HL-60/S4 (cell line): ENCODE measurements around the gene TRIM65.
"Not testable (repeated sequence)": the region's sequence is repeated elsewhere in the genome, so short reads cannot be mapped to it uniquely, and the experiment has no call there.

Experiments used
- in situ Hi-C: fragments of 300-500 bp; cut with MboI; formaldehyde crosslinking; loops from 2 replicates; pipeline ENCODE4 v1.14.3; 2022; ENCODE audit warnings: low sequenced_read_pairs

TRIM65 gene

GRCh38 chr17:75855310-75856061, 41.3 kb downstream of the TRIM65 start, which contains the start of gene WBP2:
Gene WBP2 (minus strand): TSS chr17:75855335. CDS start chr17:75855297, 38 bp downstream.
- in situ Hi-C loops: no loop called here

GRCh38 chr17:75854881-75855309, 41.9 kb downstream of the TRIM65 start:
- in situ Hi-C loops: no loop called here

- in situ Hi-C loops: no loop called here
These were observed 42.5 kb downstream of the TRIM65 start for GRCh38 chr17:75854101-75854748.

- in situ Hi-C loops: no loop called here
These were observed 43.3 kb downstream of the TRIM65 start for GRCh38 chr17:75853433-75853832.

- in situ Hi-C loops: not testable (repeated sequence)
These were observed 45.1 kb downstream of the TRIM65 start for GRCh38 chr17:75851693-75851991.

GRCh38 chr17:75850928-75851692, 45.6 kb downstream of the TRIM65 start:
- in situ Hi-C loops: no loop called here

GRCh38 chr17:75849724-75850123, 47.0 kb downstream of the TRIM65 start:
- in situ Hi-C loops: no loop called here

GRCh38 chr17:75849279-75849646, 47.5 kb downstream of the TRIM65 start:
- in situ Hi-C loops: no loop called here

- in situ Hi-C loops: no loop called here
These were observed 48.0 kb downstream of the TRIM65 start for GRCh38 chr17:75848523-75849278.

- in situ Hi-C loops: no loop called here
These were observed 48.9 kb downstream of the TRIM65 start for GRCh38 chr17:75847614-75848522.

GRCh38 chr17:75846692-75847613, 49.8 kb downstream of the TRIM65 start:
- in situ Hi-C loops: no loop called here

- in situ Hi-C loops: no loop called here
These were observed 50.6 kb downstream of the TRIM65 start for GRCh38 chr17:75845933-75846691.

GRCh38 chr17:75845058-75845711, 51.6 kb downstream of the TRIM65 start:
- in situ Hi-C loops: no loop called here

GRCh38 chr17:75844530-75845057, 52.2 kb downstream of the TRIM65 start:
- in situ Hi-C loops: no loop called here

GRCh38 chr17:75843577-75844529, 52.9 kb downstream of the TRIM65 start, which contains the start of gene UNC13D:
Gene UNC13D (minus strand): TSS chr17:75844404. CDS start chr17:75844337, 67 bp downstream.
- in situ Hi-C loops: no loop called here

- in situ Hi-C loops: no loop called here
These were observed 53.7 kb downstream of the TRIM65 start for GRCh38 chr17:75842963-75843576.
